Measurements from ENCODE around the gene XXYLT1.
"Not testable (repeated sequence)": the region's sequence is repeated elsewhere in the genome, so short reads cannot be mapped to it uniquely, and the experiment has no call there.

The XXYLT1 gene

DNA sequence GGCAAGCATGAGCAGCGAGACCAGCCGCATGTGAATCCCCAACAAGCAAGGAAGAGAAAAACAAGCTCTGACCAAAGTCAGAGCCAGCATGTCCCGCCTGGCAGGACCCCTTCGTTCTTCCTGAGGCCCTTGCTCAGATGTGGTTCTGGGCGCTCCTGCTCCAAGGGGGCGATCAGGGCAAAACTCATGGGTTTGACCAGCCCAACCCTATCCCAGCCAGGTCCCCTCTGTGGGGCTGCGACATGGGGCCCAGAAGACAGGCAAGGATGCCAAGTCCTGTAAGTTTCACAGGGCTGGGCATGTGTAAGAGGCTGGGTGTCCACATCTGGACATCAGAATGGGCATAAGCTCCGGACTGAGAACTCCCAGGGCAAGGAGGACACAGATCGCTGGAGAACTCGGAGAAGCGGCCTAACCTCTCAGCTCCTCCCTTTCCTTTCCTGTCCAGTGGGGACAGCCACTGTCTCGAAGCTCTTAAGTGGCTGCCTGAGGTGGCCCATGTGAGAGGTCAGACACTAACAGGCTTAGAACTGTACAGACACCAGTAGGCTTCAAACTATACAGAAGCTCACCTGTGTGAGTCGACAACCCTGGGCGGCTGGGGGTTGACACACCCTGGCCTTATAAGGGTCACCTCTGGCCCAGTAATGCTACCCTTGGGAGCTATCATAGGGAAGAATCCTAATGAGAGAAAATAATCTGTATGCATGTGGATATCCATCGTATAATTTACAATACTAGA lies 48.9 kb downstream of the XXYLT1 start:
- Histone ChIP-seq H3K36me3 (peaks cover 31% of the 10 kb centered on the region), H3K4me3 (no peak overlapping the region), H4K20me1 (no peaks in the 10 kb centered on the region), H3K9me3 (no peaks in the 10 kb centered on the region), H3K27ac (no peak overlapping the region), H3K4me2 (peak overlapping the region; percentile 28; the same call in 1 of the 2 replicates), H3K4me1 (peaks cover 22% of the 10 kb centered on the region), H3K9ac (0 out of 2 replicates have a peak overlapping the region, but pooled peaks have one; percentile 19), H3K27me3 (no peaks in the 10 kb centered on the region)
- no peak for TF ChIP-seq Cebpa-rat (IDR thresholded peaks at IDR 0.05)

DNA sequence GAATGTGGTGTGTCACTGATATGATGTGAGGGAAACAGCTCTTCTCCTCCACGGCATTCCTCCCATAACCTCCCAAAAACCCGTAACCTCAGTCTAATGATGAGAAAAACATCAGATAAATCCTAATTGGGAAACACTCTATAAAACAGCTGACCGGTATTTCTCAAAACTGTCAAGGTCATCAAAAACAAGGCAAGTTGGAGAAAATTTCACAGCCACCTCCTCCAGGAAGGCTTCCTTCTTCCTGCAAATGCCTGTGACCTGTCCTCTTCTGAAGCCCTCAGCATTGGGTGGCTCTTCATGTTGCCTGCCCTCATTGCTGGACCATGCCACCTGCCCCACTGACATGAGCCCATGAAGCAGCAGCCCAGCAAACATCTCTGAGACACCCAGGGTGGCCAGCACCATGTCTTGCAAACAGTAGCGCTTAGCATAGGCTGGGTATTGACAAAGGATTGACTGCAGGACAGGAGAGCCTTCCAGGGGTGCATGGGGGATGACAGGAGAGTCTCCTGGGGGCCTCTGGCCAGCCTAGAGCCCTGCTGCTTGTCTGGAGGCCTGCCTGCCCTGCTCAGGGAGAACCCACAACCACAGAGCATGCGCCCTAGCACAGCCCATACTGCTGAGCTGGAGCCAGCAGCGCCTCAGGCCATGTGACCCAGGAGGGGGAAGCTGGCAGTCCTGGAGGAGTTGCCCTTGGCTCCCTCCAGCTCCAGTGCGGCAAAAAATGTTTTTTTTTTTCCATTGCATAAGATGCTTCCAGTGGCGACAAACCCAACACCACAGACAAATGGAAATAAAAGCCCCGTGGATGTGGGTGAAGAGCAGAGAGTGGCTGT lies 49.7 kb downstream of the XXYLT1 start:
- Histone ChIP-seq H3K36me3 (peaks cover 24% of the 10 kb centered on the region), H4K20me1 (no peaks in the 10 kb centered on the region), H3K27ac (no peak overlapping the region), H3K4me2 (peak overlapping the region; percentile 28), H3K9ac (0 out of 2 replicates have a peak overlapping the region, but pooled peaks have one; percentile 19), H3K9me3 (no peaks in the 10 kb centered on the region), H3K4me1 (peaks cover 18% of the 10 kb centered on the region), H3K27me3 (no peaks in the 10 kb centered on the region), H3K4me3 (no peak overlapping the region)
- no peak for TF ChIP-seq Cebpa-rat (IDR thresholded peaks at IDR 0.05)

DNA sequence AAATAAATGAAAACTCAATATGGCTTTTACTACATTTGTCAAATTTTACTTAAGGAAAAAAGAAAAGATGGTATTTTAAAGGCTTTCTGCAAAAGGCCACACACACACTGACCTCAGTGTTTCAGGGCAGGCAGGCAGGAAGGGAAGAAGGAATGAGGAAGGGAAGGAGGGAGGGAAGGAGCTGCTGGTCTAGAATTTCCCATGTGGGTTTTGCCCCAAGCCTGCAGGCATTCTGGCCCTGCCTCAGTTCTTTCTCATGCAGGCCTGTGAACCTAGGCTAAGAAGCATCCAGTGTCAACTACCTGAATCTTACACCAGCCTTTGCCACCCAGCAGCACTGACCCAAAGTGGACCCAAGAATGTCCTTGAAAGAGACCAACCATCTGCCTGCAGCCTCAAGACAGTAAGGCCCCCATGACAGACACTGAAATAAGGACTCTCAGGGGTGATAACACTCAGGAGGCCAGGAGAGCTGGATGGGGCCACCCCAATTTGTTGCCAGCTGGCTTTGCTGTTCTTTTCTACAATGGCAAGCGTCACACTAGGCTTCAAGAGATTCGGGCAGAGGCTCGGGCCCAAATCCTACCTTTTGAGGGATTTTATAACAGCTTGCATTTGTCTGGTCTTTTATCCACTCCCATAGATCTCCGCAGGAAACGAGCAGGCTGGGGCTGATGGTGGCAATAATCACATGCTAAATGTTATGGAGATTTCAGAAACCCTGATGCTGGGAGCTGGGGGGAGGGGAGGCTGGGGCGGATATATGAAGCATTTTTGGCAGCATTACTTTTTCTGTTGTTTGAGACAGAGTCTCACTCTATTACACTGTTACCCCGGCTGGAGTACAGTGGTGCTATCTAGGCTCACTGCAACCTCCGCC lies 51.4 kb downstream of the XXYLT1 start:
- H3K27ac ChIP-seq, result no peak overlapping the region
- no peaks in the 10 kb centered on the region for H4K20me1 ChIP-seq
- 0 out of 2 replicates have a peak, but pooled peaks cover 8% of the 10 kb centered on the region for H3K36me3 ChIP-seq
- 0 out of 2 replicates have a peak, but pooled peaks cover under 1% of the 10 kb centered on the region for H3K9me3 ChIP-seq
- no peak for TF ChIP-seq Cebpa-rat (IDR thresholded peaks at IDR 0.05)
- peaks cover 18% of the 10 kb centered on the region for H3K4me1 ChIP-seq
- H3K4me3 ChIP-seq, result no peak overlapping the region
- no peak overlapping the region for H3K4me2 ChIP-seq
- H3K27me3 ChIP-seq, result no peaks in the 10 kb centered on the region
- H3K9ac ChIP-seq, result no peak overlapping the region

DNA sequence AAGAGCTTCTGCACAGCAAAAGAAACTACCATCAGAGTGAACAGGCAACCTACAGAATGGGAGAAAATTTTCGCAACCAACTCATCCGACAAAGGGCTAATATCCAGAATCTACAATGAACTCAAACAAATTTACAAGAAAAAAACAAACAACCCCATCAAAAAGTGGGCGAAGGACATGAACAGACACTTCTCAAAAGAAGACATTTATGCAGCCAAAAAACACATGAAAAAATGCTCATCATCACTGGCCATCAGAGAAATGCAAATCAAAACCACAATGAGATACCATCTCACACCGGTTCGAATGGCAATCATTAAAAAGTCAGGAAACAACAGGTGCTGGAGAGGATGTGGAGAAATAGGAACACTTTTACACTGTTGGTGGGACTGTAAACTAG lies 52.6 kb downstream of the XXYLT1 start:
- H3K4me1 ChIP-seq, H3K36me3 ChIP-seq, H3K9ac ChIP-seq, H3K4me3 ChIP-seq, H3K27me3 ChIP-seq, H4K20me1 ChIP-seq, H3K4me2 ChIP-seq, H3K27ac ChIP-seq: not testable (repeated sequence)
- H3K9me3 ChIP-seq, result peaks cover 11% of the 10 kb centered on the region

DNA sequence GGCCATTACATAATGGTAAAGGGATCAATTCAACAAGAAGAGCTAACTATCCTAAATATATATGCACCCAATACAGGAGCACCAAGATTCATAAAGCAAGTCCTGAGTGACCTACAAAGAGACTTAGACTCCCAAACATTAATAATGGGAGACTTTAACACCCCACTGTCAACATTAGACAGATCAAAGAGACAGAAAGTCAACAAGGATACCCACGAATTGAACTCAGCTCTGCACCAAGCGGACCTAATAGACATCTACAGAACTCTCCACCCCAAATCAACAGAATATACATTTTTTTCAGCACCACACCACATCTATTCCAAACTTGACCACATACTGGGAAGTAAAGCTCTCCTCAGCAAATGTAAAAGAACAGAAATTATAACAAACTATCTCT lies 55.4 kb downstream of the XXYLT1 start:
- not testable (repeated sequence) for H3K36me3 ChIP-seq, H4K20me1 ChIP-seq, H3K4me3 ChIP-seq, H3K27ac ChIP-seq, H3K27me3 ChIP-seq, H3K9ac ChIP-seq, H3K4me2 ChIP-seq, H3K4me1 ChIP-seq
- H3K9me3 ChIP-seq, result peaks cover 11% of the 10 kb centered on the region

DNA sequence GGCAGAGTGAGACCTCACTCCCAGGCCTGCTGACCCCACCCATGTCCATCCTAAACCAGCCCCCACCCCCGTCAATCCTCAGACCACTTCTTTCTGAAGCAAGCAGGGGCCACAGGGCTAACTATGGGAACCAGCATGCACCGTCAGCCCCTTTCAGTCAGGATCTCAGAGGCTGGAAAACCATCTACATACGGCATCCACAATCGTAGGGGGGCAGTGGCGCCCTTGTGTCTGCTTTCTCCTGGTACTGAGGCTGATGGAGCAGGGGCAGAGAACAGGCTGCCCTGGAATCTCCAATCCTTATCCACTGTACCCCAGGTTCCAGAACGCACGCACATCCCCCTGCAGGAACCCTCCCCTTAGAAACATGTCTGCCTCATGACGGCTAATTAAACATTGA lies 56.6 kb downstream of the XXYLT1 start:
- peaks cover 3% of the 10 kb centered on the region; the same call in 1 of the 2 replicates for H3K36me3 ChIP-seq
- no peak for TF ChIP-seq Cebpa-rat (IDR thresholded peaks at IDR 0.05)
- peaks cover 9% of the 10 kb centered on the region for H4K20me1 ChIP-seq
- no peak overlapping the region for H3K27ac ChIP-seq
- no peak overlapping the region for H3K4me3 ChIP-seq
- H3K9ac ChIP-seq, result no peak overlapping the region
- no peak overlapping the region for H3K4me2 ChIP-seq
- H3K9me3 ChIP-seq, result peaks cover 11% of the 10 kb centered on the region
- H3K4me1 ChIP-seq, result peaks cover 19% of the 10 kb centered on the region
- no peaks in the 10 kb centered on the region for H3K27me3 ChIP-seq

DNA sequence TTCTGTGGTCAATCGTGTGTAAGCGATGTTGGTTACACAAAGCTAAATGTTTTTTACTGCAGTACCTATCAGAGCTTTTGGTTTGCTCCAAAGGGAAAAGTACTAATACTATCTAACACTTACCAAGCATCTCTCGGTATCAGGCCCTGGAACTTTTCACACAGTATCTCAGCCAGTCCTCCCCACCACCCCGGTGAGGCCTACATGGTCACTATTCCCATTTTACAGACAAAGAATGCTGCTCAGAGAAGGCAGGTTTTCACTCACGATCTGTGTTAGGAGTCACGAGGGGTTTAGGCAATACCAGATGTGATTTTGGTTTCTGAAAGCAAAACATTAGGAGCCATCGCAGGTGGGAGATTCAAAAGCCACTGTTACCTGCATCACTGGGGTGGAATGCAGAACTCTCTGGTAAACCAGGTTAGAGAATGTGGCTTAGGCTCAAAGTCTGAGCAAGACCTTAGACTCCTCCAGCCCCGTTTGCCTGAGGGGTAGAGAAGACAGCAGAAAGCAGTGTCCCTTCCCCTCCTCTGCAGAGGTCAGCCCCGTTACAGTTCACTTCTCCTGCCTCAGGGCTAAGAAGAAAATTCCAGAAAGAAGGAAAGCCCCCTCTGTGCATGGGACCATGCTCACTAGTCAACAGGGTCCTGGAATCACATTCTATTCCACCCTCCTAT lies 57.2 kb downstream of the XXYLT1 start:
- Histone ChIP-seq H3K9ac (no peak overlapping the region), H3K9me3 (peaks cover 11% of the 10 kb centered on the region), H3K36me3 (peaks cover 3% of the 10 kb centered on the region; the same call in 1 of the 2 replicates), H3K4me1 (peaks cover 25% of the 10 kb centered on the region), H3K27ac (no peak overlapping the region), H3K4me3 (no peak overlapping the region), H3K27me3 (no peaks in the 10 kb centered on the region), H4K20me1 (peaks cover 9% of the 10 kb centered on the region), H3K4me2 (no peak overlapping the region)
- TF ChIP-seq Cebpa-rat (IDR thresholded peaks at IDR 0.05), result no peak

DNA sequence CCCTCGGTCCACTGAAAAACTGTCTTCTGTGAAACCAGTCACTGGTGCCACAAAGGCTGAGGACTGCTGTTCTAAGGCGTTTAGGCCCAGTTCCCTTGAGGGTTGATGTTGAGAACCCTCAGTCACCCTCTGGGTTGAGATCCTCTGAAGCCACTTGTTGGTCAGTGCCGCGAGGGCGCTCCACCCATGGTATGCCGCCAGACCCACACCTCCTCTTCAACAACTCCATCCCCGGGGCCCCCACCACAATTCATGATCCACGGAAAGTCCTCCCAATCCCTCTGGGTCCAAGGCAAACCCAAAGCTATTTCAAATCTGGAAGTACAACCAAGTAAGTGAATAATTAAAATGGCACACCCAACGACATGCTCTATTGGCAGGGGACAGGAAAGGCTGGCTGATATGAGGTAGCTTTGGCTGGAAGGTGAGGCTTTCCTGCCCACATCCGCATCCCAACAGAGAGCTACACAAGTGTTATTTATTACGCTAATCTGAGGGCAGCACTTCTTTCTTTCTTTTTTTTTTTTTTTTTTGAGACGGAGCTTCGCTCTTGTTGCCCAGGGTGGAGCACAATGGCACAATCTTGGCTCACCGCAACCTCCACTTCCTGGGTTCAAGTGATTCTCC lies 58.1 kb downstream of the XXYLT1 start:
- no peak for TF ChIP-seq Cebpa-rat (IDR thresholded peaks at IDR 0.05)
- Histone ChIP-seq H3K27me3 (no peaks in the 10 kb centered on the region), H3K27ac (no peak overlapping the region), H3K4me2 (no peak overlapping the region), H3K4me3 (no peak overlapping the region), H3K9me3 (peaks cover 11% of the 10 kb centered on the region), H3K36me3 (peaks cover 3% of the 10 kb centered on the region; the same call in 1 of the 2 replicates), H4K20me1 (peaks cover 9% of the 10 kb centered on the region), H3K4me1 (peaks cover 34% of the 10 kb centered on the region), H3K9ac (no peak overlapping the region)

All from BLaER1 (cell line).